Common myeloid progenitor, CD34-positive (primary cell): ENCODE measurements around the gene ITPRIPL1.

Source experiments
- CTCF ChIA-PET: fragments of 350-600 bp; sonication (Branson Sonifier 250); formaldehyde crosslinking; loops from one replicate; lab custom pipeline; 2021; ENCODE audit warnings: antibody characterized with exemption; lab: Charles Lee
- POLR2A ChIA-PET: fragments of 350-600 bp; sonication (Branson Sonifier 250); formaldehyde crosslinking; loops from one replicate; lab custom pipeline; 2021; ENCODE audit warnings: antibody characterized with exemption; lab: Charles Lee
- DNase-seq, 3 donors: peaks; one replicate each; pipeline versions ENCODE4 v3.0.0 to v3.0.0-alpha.2; 2013
- H3K27ac ChIP-seq, 2 experiments: 1 replicate in 1 of 2; 2 replicates in 1 of 2; pipeline ENCODE4 v1.7.0; 2013; ENCODE audit warnings: inconsistent platforms in 2 of 2, low read length in 2 of 2, mild to moderate bottlenecking in 2 of 2, low read depth in 1 of 2, moderate library complexity in 1 of 2; ENCODE audit not compliant: severe bottlenecking in 2 of 2, insufficient read depth in 1 of 2, poor library complexity in 1 of 2
- H3K27me3 ChIP-seq, 5 experiments: replicated peaks in 2 of 5; 1 replicate in 3 of 5; 2 replicates in 2 of 5; pipeline versions ENCODE4 v1.6.1 to v1.7.0; 2013; ENCODE audit warnings: low read length in 4 of 5, mild to moderate bottlenecking in 2 of 5, moderate library complexity in 2 of 5, inconsistent platforms in 1 of 5; ENCODE audit not compliant: insufficient read depth in 5 of 5, control insufficient read depth in 4 of 5
- H3K36me3 ChIP-seq, 4 experiments: 1 replicate in 2 of 4; 2 replicates in 2 of 4; pipeline versions ENCODE4 v1.6.1 to v1.7.0; 2013; ENCODE audit warnings: low read length in 3 of 4, control low read depth in 1 of 4, mild to moderate bottlenecking in 1 of 4; ENCODE audit not compliant: control insufficient read depth in 4 of 4, insufficient read depth in 4 of 4
- H3K4me1 ChIP-seq, 4 experiments: 1 replicate in 3 of 4; 2 replicates in 1 of 4; pipeline versions ENCODE4 v1.6.1 to v1.7.1; 2013; ENCODE audit warnings: low read length in 3 of 4, mild to moderate bottlenecking in 3 of 4, control low read depth in 1 of 4, inconsistent platforms in 1 of 4, moderate library complexity in 1 of 4; ENCODE audit not compliant: control insufficient read depth in 4 of 4, insufficient read depth in 4 of 4; ENCODE audit errors: control extremely low read depth in 1 of 4
- H3K4me3 ChIP-seq, 7 experiments: 1 replicate in 4 of 7; 2 replicates in 3 of 7; pipeline versions ENCODE4 v1.5.1 to v1.7.0; 2013; ENCODE audit warnings: mild to moderate bottlenecking in 7 of 7, low read length in 6 of 7, moderate library complexity in 6 of 7, inconsistent platforms in 2 of 7, low read depth in 2 of 7, control low read depth in 1 of 7; ENCODE audit not compliant: insufficient read depth in 4 of 7, control insufficient read depth in 1 of 7; ENCODE audit errors: extremely low read depth in 1 of 7
- H3K9me3 ChIP-seq, 5 experiments: 1 replicate in 4 of 5; 2 replicates in 1 of 5; pipeline versions ENCODE4 v1.6.1 to v1.7.1; 2013; ENCODE audit warnings: low read length in 4 of 5, mild to moderate bottlenecking in 2 of 5, inconsistent platforms in 1 of 5, low read depth in 1 of 5, moderate library complexity in 1 of 5; ENCODE audit not compliant: control insufficient read depth in 4 of 5, insufficient read depth in 2 of 5; ENCODE audit errors: control extremely low read depth in 1 of 5
- WGBS: methylation state at CpG from one replicate; pipeline ENCODE4 v1.1.5; 2013; ENCODE audit not compliant: insufficient coverage; 5-methylcytosine and 5-hydroxymethylcytosine counted together

Gene ITPRIPL1

DNA sequence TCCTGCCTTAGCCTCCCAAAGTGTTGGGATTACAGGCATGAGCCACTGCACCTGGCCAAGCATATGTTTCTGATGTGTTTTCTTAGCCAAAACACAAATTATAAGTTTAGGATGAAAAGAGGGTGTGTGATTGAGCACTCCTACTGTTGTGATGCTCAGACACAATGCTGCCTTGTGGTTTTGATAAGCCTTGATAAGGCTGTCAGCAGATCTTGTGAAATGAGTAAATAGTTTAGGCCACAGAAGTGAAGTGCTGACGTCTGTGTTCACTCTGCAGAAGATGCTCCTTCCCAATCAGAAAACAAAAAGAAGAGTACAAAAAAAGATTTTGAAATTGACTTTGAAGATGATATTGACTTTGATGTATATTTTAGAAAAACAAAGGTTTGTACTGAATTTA lies 34.7 kb downstream of the ITPRIPL1 start:
- H3K4me1 ChIP-seq: no peaks in the 10 kb centered on the region
- no peaks in the 10 kb centered on the region for H3K9me3 ChIP-seq
- H3K4me3 ChIP-seq: no peak overlapping the region
- no CpG with 5 or more reads among the region's 1 CpG for WGBS
- no peak overlapping the region for H3K27ac ChIP-seq
- H3K36me3 ChIP-seq: peaks cover 9 to 88% (median 41%) of the 10 kb centered on the region in 4 experiments
- DNase-seq: no peak
- H3K27me3 ChIP-seq: no peaks in the 10 kb centered on the region
- ChIA-PET CTCF (interaction anchor here (0.8 to 1.7 kb wide), 3 partner anchors 10 to 151 kb away, joined by 3 to 8 read pairs (median 3); no protein-coding TSS in a partner anchor), POLR2A (no interaction called here)

- CTCF ChIA-PET: no interaction called here
- H3K27ac ChIP-seq: no peak overlapping the region
- POLR2A ChIA-PET: no interaction called here
- WGBS: no CpG with 5 or more reads among the region's 2 CpGs
- no peaks in the 10 kb centered on the region for H3K27me3 ChIP-seq
- peaks cover 5 to 86% (median 43%) of the 10 kb centered on the region in 4 experiments for H3K36me3 ChIP-seq
- no peak overlapping the region for H3K4me3 ChIP-seq
- H3K4me1 ChIP-seq: no peaks in the 10 kb centered on the region
- no peak for DNase-seq
- H3K9me3 ChIP-seq: no peaks in the 10 kb centered on the region
Observed at GRCh38 chr2:96361751-96362150, 36.6 kb downstream of the ITPRIPL1 start.

GRCh38 chr2:96369186-96369585 lies 44.1 kb downstream of the ITPRIPL1 start:
- POLR2A ChIA-PET: no interaction called here
- DNase-seq: no peak
- peaks cover 9 to 86% (median 50%) of the 10 kb centered on the region in 4 experiments for H3K36me3 ChIP-seq
- no peak overlapping the region for H3K27ac ChIP-seq
- CTCF ChIA-PET: interaction anchor here (1.0 to 2.7 kb wide), 4 partner anchors 10 to 24 kb away, joined by 3 to 9 read pairs (median 4); no protein-coding TSS in a partner anchor
- H3K27me3 ChIP-seq: no peaks in the 10 kb centered on the region
- WGBS: no CpG with 5 or more reads among the region's 2 CpGs
- H3K4me1 ChIP-seq: no peaks in the 10 kb centered on the region
- H3K4me3 ChIP-seq: no peak overlapping the region
- H3K9me3 ChIP-seq: no peaks in the 10 kb centered on the region

GRCh38 chr2:96374211-96374951 lies 49.3 kb downstream of the ITPRIPL1 start:
- Histone ChIP-seq H3K4me3 (no peak overlapping the region), H3K27me3 (no peaks in the 10 kb centered on the region), H3K9me3 (peaks cover 2 to 26% (median 7%) of the 10 kb centered on the region in 5 experiments), H3K27ac (no peak overlapping the region), H3K36me3 (peaks cover 6 to 41% (median 14%) of the 10 kb centered on the region in 4 experiments), H3K4me1 (no peaks in the 10 kb centered on the region)
- ChIA-PET POLR2A (no interaction called here), CTCF (no interaction called here)
- DNase-seq: peak; percentile 13 to 34 (median 29)
- 88% methylated on average over 1 of the region's 2 CpGs for WGBS
